ENCODE results near the gene CAD. TPM values are rescaled to one million over a fixed set of nuclear protein-coding genes. Genes with fewer than 3 reads are reported as not detected.
A peak's percentile ranks its signal among the peaks of the same experiment; 100 is the strongest.

The CAD gene
- total RNA-seq, 1 experiment from 2014 or later, result 86.4 TPM

DNA sequence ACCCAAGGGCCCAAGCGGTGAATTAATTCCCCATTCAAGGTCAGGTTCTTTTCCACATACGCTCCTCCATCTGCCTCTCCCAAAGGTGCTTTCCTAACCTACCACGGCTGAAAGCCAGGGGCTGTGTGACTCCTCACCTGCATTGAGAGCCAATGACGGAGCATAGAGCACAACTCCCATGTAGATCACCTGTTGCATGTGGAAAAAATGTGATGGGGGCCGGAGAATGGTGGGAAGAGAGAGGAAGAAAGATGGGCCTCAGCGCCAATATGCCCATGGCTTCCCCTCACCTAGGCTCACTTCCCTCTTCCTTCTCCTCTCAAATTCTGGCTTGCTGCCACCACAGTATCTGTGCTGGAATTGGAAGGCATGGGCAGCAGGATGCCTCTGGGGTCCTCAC, 10.8 kb upstream of the CAD start:
- Mint-ChIP-seq H3K27me3 (ENCODE audit: insufficient read depth, unreplicated experiment) (no peaks in the 10 kb centered on the region), H3K27ac (ENCODE audit: unreplicated experiment) (no peak overlapping the region), H3K4me1 (ENCODE audit: low read depth, unreplicated experiment) (peaks cover 12% of the 10 kb centered on the region), H3K4me3 (ENCODE audit: unreplicated experiment) (no peak overlapping the region), H3K9me3 (ENCODE audit: unreplicated experiment) (no peaks in the 10 kb centered on the region), H3K36me3 (ENCODE audit: insufficient read depth, unreplicated experiment) (peaks cover 59% of the 10 kb centered on the region)
- ChIA-PET CTCF (no interaction called here), POLR2A (no interaction called here)
- Histone ChIP-seq H3K4me3 (ENCODE audit: low read depth, low read length) (no peak overlapping the region), H3K27me3 (replicated peaks; ENCODE audit: control insufficient read depth, insufficient read depth, low read length) (no peaks in the 10 kb centered on the region), H3K36me3 (ENCODE audit: control insufficient read depth, insufficient read depth, low read length) (peaks cover 16% of the 10 kb centered on the region), H3K4me1 (peaks cover 17% of the 10 kb centered on the region), H3K9me3 (no peaks in the 10 kb centered on the region)
- DNase-seq, result peak in 1 of 2 experiments; percentile 19
- BruUV-seq (replicated peaks), result no TSS peak
- intact Hi-C loops (cut with micrococcal nuclease; ENCODE audit: unreplicated experiment), result no loop called here
- TF ChIP-seq, protein P1, sequence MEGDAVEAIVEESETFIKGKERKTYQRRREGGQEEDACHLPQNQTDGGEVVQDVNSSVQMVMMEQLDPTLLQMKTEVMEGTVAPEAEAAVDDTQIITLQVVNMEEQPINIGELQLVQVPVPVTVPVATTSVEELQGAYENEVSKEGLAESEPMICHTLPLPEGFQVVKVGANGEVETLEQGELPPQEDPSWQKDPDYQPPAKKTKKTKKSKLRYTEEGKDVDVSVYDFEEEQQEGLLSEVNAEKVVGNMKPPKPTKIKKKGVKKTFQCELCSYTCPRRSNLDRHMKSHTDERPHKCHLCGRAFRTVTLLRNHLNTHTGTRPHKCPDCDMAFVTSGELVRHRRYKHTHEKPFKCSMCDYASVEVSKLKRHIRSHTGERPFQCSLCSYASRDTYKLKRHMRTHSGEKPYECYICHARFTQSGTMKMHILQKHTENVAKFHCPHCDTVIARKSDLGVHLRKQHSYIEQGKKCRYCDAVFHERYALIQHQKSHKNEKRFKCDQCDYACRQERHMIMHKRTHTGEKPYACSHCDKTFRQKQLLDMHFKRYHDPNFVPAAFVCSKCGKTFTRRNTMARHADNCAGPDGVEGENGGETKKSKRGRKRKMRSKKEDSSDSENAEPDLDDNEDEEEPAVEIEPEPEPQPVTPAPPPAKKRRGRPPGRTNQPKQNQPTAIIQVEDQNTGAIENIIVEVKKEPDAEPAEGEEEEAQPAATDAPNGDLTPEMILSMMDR (IDR thresholded peaks at IDR 0.05; ENCODE audit: insufficient read depth in 1 of 2, low read depth in 1 of 2, low read length in 1 of 2, severe bottlenecking in 1 of 2, unreplicated experiment in 1 of 2), result no peak

- TF ChIP-seq, protein P1 (IDR thresholded peaks at IDR 0.05; ENCODE audit: insufficient read depth in 1 of 2, low read depth in 1 of 2, low read length in 1 of 2, severe bottlenecking in 1 of 2, unreplicated experiment in 1 of 2), result no peak
- Histone ChIP-seq H3K4me1 (peaks cover 21% of the 10 kb centered on the region), H3K36me3 (ENCODE audit: control insufficient read depth, insufficient read depth, low read length) (peaks cover 10% of the 10 kb centered on the region), H3K9me3 (no peaks in the 10 kb centered on the region), H3K27me3 (replicated peaks; ENCODE audit: control insufficient read depth, insufficient read depth, low read length) (no peaks in the 10 kb centered on the region), H3K4me3 (ENCODE audit: low read depth, low read length) (no peak overlapping the region)
- Mint-ChIP-seq H3K4me1 (ENCODE audit: low read depth, unreplicated experiment) (peaks cover 16% of the 10 kb centered on the region), H3K9me3 (ENCODE audit: unreplicated experiment) (no peaks in the 10 kb centered on the region), H3K27ac (ENCODE audit: unreplicated experiment) (no peak overlapping the region), H3K36me3 (ENCODE audit: insufficient read depth, unreplicated experiment) (peaks cover 67% of the 10 kb centered on the region), H3K4me3 (ENCODE audit: unreplicated experiment) (no peak overlapping the region), H3K27me3 (ENCODE audit: insufficient read depth, unreplicated experiment) (no peaks in the 10 kb centered on the region)
- DNase-seq, result peak in 1 of 2 experiments; percentile 26
- intact Hi-C loops (cut with micrococcal nuclease; ENCODE audit: unreplicated experiment), result no loop called here
- BruUV-seq (replicated peaks), result no TSS peak
- CTCF ChIA-PET, result no interaction called here
- POLR2A ChIA-PET, result no interaction called here
Observed at GRCh38 chr2:27208486-27209050, 8.6 kb upstream of the CAD start.

GRCh38 chr2:27209621-27210401, 7.4 kb upstream of the CAD start:
- peak; percentile 48 to 54 for DNase-seq
- Mint-ChIP-seq H3K27me3 (ENCODE audit: insufficient read depth, unreplicated experiment) (no peaks in the 10 kb centered on the region), H3K9me3 (ENCODE audit: unreplicated experiment) (no peaks in the 10 kb centered on the region), H3K27ac (ENCODE audit: unreplicated experiment) (peak overlapping the region; percentile 19), H3K4me3 (ENCODE audit: unreplicated experiment) (peak overlapping the region; percentile 46), H3K4me1 (ENCODE audit: low read depth, unreplicated experiment) (peaks cover 19% of the 10 kb centered on the region), H3K36me3 (ENCODE audit: insufficient read depth, unreplicated experiment) (peaks cover 66% of the 10 kb centered on the region)
- no peak overlapping the region for H3K4me3 ChIP-seq (ENCODE audit: low read depth, low read length)
- no peaks in the 10 kb centered on the region for H3K9me3 ChIP-seq
- POLR2A ChIA-PET, result no interaction called here
- peaks cover 8% of the 10 kb centered on the region for H3K36me3 ChIP-seq (ENCODE audit: control insufficient read depth, insufficient read depth, low read length)
- CTCF ChIA-PET, result interaction anchor here (0.5 to 1.6 kb wide), 2 partner anchors 86 to 129 kb away, joined by 3 to 10 read pairs; partner anchors contain the start of gene ABHD1
- H3K4me1 ChIP-seq, result peaks cover 25% of the 10 kb centered on the region
- intact Hi-C loops (cut with micrococcal nuclease; ENCODE audit: unreplicated experiment), result loop anchor here (5.0 kb wide), 1 partner anchor 113 kb away; no protein-coding TSS in a partner anchor
- TF ChIP-seq, protein P1 (IDR thresholded peaks at IDR 0.05; ENCODE audit: insufficient read depth in 1 of 2, low read depth in 1 of 2, low read length in 1 of 2, severe bottlenecking in 1 of 2, unreplicated experiment in 1 of 2), result no peak
- BruUV-seq (replicated peaks), result TSS peak; percentile 12
- no peaks in the 10 kb centered on the region for H3K27me3 ChIP-seq (replicated peaks; ENCODE audit: control insufficient read depth, insufficient read depth, low read length)
